H9 (cell line): ENCODE data around the gene UQCRC1. TPM values are rescaled to one million over a fixed set of nuclear protein-coding genes. Genes with fewer than 3 reads are reported as not detected.

Source experiments
- DNase-seq: peaks from one replicate; pipeline ENCODE4 v3.0.0-alpha.2; 2017
- H2AFZ ChIP-seq: one replicate; pipeline ENCODE4 v1.6.1; 2013; ENCODE audit warnings: mild to moderate bottlenecking, low read length, control low read depth, moderate library complexity
- H2AK5ac ChIP-seq: 2 replicates; pipeline ENCODE4 v1.6.1; 2013; ENCODE audit warnings: low read length, control low read depth, mixed read lengths; ENCODE audit not compliant: insufficient read length
- H2BK120ac ChIP-seq: one replicate; pipeline ENCODE4 v1.6.1; 2013; ENCODE audit warnings: low read depth, mild to moderate bottlenecking, low read length, control low read depth, inconsistent platforms; ENCODE audit not compliant: poor library complexity, severe bottlenecking
- H2BK12ac ChIP-seq: 2 replicates; pipeline ENCODE4 v1.6.1; 2013; ENCODE audit warnings: low read length, control low read depth, mixed read lengths, low read depth; ENCODE audit not compliant: insufficient read length
- H2BK15ac ChIP-seq: 2 replicates; pipeline ENCODE4 v1.6.1; 2013; ENCODE audit warnings: low read depth, low read length, control low read depth
- H2BK20ac ChIP-seq: one replicate; pipeline ENCODE4 v1.6.1; 2013; ENCODE audit warnings: low read depth, mild to moderate bottlenecking, low read length, control low read depth, inconsistent platforms; ENCODE audit not compliant: poor library complexity, severe bottlenecking
- H2BK5ac ChIP-seq: 2 replicates; pipeline ENCODE4 v1.6.1; 2013; ENCODE audit warnings: low read length, control low read depth, mixed read lengths; ENCODE audit not compliant: insufficient read length
- H3K14ac ChIP-seq: 2 replicates; pipeline ENCODE4 v1.6.1; 2013; ENCODE audit warnings: low read length, control low read depth; ENCODE audit not compliant: insufficient read depth
- H3K18ac ChIP-seq: 2 replicates; pipeline ENCODE4 v1.6.1; 2013; ENCODE audit warnings: low read depth, mild to moderate bottlenecking, mixed read lengths, low read length, control low read depth; ENCODE audit not compliant: insufficient read length
- H3K23ac ChIP-seq: 2 replicates; pipeline ENCODE4 v1.6.1; 2013; ENCODE audit warnings: low read length, control low read depth, mixed read lengths, low read depth; ENCODE audit not compliant: insufficient read length
- H3K23me2 ChIP-seq: 2 replicates; pipeline ENCODE4 v1.6.1; 2013; ENCODE audit warnings: low read depth, mild to moderate bottlenecking, mixed read lengths, low read length, control low read depth; ENCODE audit not compliant: insufficient read length, poor library complexity, severe bottlenecking
- H3K27ac ChIP-seq: 2 replicates; pipeline ENCODE4 v1.5.1; 2013; ENCODE audit warnings: low read length, control low read depth, mixed read lengths, low read depth; ENCODE audit not compliant: insufficient read length
- H3K27me3 ChIP-seq: 2 replicates; pipeline ENCODE4 v1.6.1; 2013; ENCODE audit warnings: low read length, control low read depth, inconsistent platforms; ENCODE audit not compliant: insufficient read depth
- H3K4ac ChIP-seq: 2 replicates; pipeline ENCODE4 v1.6.1; 2013; ENCODE audit warnings: low read depth, mild to moderate bottlenecking, control low read depth, inconsistent platforms, low read length, moderate library complexity
- H3K4me1 ChIP-seq: 2 replicates; pipeline ENCODE4 v1.6.1; 2013; ENCODE audit warnings: low read length, control low read depth, inconsistent platforms; ENCODE audit not compliant: insufficient read depth
- H3K4me2 ChIP-seq: 2 replicates; pipeline ENCODE4 v1.6.1; 2013; ENCODE audit warnings: low read length, control low read depth, mixed read lengths; ENCODE audit not compliant: insufficient read length, insufficient read depth
- H3K56ac ChIP-seq: 2 replicates; pipeline ENCODE4 v1.6.1; 2013; ENCODE audit warnings: low read depth, mild to moderate bottlenecking, mixed read lengths, low read length, control low read depth; ENCODE audit not compliant: insufficient read length
- H3K79me1 ChIP-seq: 2 replicates; pipeline ENCODE4 v1.6.1; 2013; ENCODE audit warnings: low read depth, mild to moderate bottlenecking, moderate library complexity, low read length, control low read depth, inconsistent platforms; ENCODE audit not compliant: insufficient read depth, poor library complexity, severe bottlenecking
- H3K79me2 ChIP-seq: 2 replicates; pipeline ENCODE4 v1.6.1; 2013; ENCODE audit warnings: low read length, control low read depth, inconsistent platforms; ENCODE audit not compliant: insufficient read depth
- H3K9ac ChIP-seq: 2 replicates; pipeline ENCODE4 v1.6.1; 2013; ENCODE audit warnings: low read length, control low read depth, mixed read lengths; ENCODE audit not compliant: insufficient read length; ENCODE audit errors: extremely low read depth
- H3K9me3 ChIP-seq: one replicate; pipeline ENCODE4 v1.6.1; 2013; ENCODE audit warnings: low read depth, low read length, inconsistent platforms; ENCODE audit not compliant: control insufficient read depth
- H3T11ph ChIP-seq: one replicate; pipeline ENCODE4 v1.6.1; 2013; ENCODE audit warnings: mild to moderate bottlenecking, low read length, control low read depth, inconsistent platforms
- H4K20me1 ChIP-seq: one replicate; pipeline ENCODE4 v1.6.1; 2013; ENCODE audit not compliant: control insufficient read depth, insufficient read length, insufficient read depth
- H4K5ac ChIP-seq: 2 replicates; pipeline ENCODE4 v1.6.1; 2013; ENCODE audit warnings: low read depth, mild to moderate bottlenecking, mixed read lengths, low read length, control low read depth; ENCODE audit not compliant: insufficient read length
- H4K8ac ChIP-seq: replicated peaks from 2 replicates; pipeline ENCODE4 v1.6.1; 2013; ENCODE audit warnings: low read length, control low read depth, mixed read lengths, low read depth; ENCODE audit not compliant: insufficient read length
- H4K91ac ChIP-seq: 2 replicates; pipeline ENCODE4 v1.6.1; 2013; ENCODE audit warnings: low read depth, mild to moderate bottlenecking, moderate library complexity, mixed read lengths, low read length, control low read depth; ENCODE audit not compliant: insufficient read length
- H3K27ac Mint-ChIP-seq, 3 experiments: 2 replicates in 2 of 3; 3 replicates in 1 of 3; pipeline ENCODE4 v1.8.0; 2020 to 2021; ENCODE audit warnings: mixed read lengths in 3 of 3, mild to moderate bottlenecking in 1 of 3, moderate library complexity in 1 of 3
- H3K27me3 Mint-ChIP-seq: 2 replicates; pipeline ENCODE4 v1.8.0; 2021; ENCODE audit warnings: low read depth, mild to moderate bottlenecking, moderate library complexity, mixed read lengths
- H3K36me3 Mint-ChIP-seq, 3 experiments: 2 replicates in 2 of 3; 3 replicates in 1 of 3; pipeline ENCODE4 v1.8.0; 2020 to 2021; ENCODE audit warnings: low read depth in 3 of 3, mixed read lengths in 3 of 3; ENCODE audit not compliant: insufficient read depth in 1 of 3
- H3K4me1 Mint-ChIP-seq, 2 experiments: 2 replicates each; pipeline ENCODE4 v1.8.0; 2020; ENCODE audit warnings: mixed read lengths in 2 of 2
- H3K4me3 Mint-ChIP-seq, 2 experiments: 2 replicates in 1 of 2; 3 replicates in 1 of 2; pipeline ENCODE4 v1.8.0; 2020 to 2021; ENCODE audit warnings: mild to moderate bottlenecking in 2 of 2, mixed read lengths in 2 of 2, moderate library complexity in 1 of 2
- H3K9me3 Mint-ChIP-seq, 2 experiments: 2 replicates in 1 of 2; 3 replicates in 1 of 2; pipeline ENCODE4 v1.8.0; 2020; ENCODE audit warnings: mild to moderate bottlenecking in 2 of 2, mixed read lengths in 2 of 2, moderate library complexity in 1 of 2
- WGBS: extraction: QIAGEN DNeasy Blood & Tissue Kit; methylation state at CpG from one replicate; pipeline ENCODE4 v1.1.7; 2013; ENCODE audit warnings: missing lambda C conversion rate, low lambda C conversion rate, mixed read lengths; ENCODE audit not compliant: insufficient read length; ENCODE audit errors: extremely low coverage; 5-methylcytosine and 5-hydroxymethylcytosine counted together
- total RNA-seq: library from RNA; stranded (reverse); gene quantifications from 2 replicates; pipeline ENCODE4 v1.2.1, GENCODE V29; 2021
- TF ChIP-seq, protein P1 (sequence below): fragments of 200-600 bp; sonication (generic); conservative IDR thresholded peaks from 3 replicates; pipeline ENCODE4 v1.8.0; 2021; ENCODE audit warnings: antibody characterized with exemption, mild to moderate bottlenecking

Gene UQCRC1
- total RNA-seq, 1 experiment from 2014 or later: 285 TPM

DNA sequence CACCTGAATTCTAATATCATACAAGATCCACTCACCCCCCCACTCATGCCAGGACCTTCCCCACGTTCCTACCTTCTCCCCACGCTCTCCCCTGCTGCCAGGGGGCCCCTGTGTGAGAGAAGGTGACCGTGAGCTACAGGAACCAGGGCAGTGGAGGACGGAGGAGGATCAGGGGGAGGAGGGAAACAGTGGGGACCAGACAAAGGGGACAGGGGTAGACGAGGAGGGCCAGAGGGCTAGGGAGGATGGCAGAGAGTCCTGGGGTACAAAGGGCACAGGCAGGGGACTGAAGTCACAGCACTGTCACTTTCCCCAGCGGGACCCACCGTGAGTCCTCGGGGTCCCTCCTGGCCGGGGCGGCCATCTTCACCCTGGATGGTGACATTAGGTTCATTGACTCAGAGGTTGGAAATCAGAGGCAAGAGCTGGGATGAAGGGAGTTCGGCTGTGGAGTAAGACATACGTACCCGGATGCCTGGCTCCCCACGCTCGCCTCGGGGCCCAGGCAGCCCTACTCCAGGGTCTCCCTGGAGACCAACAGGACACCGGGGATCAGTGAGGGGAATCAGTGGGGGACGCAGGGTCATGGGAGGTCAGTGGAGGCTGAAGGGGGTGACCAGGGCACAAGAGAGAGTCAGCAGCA is 39.5 kb downstream of the UQCRC1 start:
- H3K9me3 Mint-ChIP-seq: no peaks in the 10 kb centered on the region
- H3K23me2 ChIP-seq: no peaks in the 10 kb centered on the region
- no peak overlapping the region for H3K23ac ChIP-seq
- H3K27ac Mint-ChIP-seq: no peak overlapping the region
- H3K4me1 ChIP-seq: no peaks in the 10 kb centered on the region
- no peaks in the 10 kb centered on the region for H3K27me3 ChIP-seq
- no peak overlapping the region for H3K4ac ChIP-seq
- no peak overlapping the region for H3K56ac ChIP-seq
- H3K4me2 ChIP-seq: no peak overlapping the region
- H4K5ac ChIP-seq: no peak overlapping the region
- WGBS: no CpG with 5 or more reads among the region's 18 CpGs
- H2BK15ac ChIP-seq: no peak overlapping the region
- no peak overlapping the region for H3K4me3 Mint-ChIP-seq
- no peak overlapping the region for H2AK5ac ChIP-seq
- H3K27ac ChIP-seq: no peak overlapping the region
- H3T11ph ChIP-seq: no peak overlapping the region
- peaks cover 0 to 26% (median 0%) of the 10 kb centered on the region in 3 experiments; a peak in 4 of 7 replicates for H3K36me3 Mint-ChIP-seq
- no peak overlapping the region for H2AFZ ChIP-seq
- DNase-seq: no peak
- no peak overlapping the region for H3K9ac ChIP-seq
- H3K4me1 Mint-ChIP-seq: no peaks in the 10 kb centered on the region
- H2BK5ac ChIP-seq: no peak overlapping the region
- no peaks in the 10 kb centered on the region for H3K79me2 ChIP-seq
- H4K8ac ChIP-seq: no peak overlapping the region
- TF ChIP-seq, protein P1, sequence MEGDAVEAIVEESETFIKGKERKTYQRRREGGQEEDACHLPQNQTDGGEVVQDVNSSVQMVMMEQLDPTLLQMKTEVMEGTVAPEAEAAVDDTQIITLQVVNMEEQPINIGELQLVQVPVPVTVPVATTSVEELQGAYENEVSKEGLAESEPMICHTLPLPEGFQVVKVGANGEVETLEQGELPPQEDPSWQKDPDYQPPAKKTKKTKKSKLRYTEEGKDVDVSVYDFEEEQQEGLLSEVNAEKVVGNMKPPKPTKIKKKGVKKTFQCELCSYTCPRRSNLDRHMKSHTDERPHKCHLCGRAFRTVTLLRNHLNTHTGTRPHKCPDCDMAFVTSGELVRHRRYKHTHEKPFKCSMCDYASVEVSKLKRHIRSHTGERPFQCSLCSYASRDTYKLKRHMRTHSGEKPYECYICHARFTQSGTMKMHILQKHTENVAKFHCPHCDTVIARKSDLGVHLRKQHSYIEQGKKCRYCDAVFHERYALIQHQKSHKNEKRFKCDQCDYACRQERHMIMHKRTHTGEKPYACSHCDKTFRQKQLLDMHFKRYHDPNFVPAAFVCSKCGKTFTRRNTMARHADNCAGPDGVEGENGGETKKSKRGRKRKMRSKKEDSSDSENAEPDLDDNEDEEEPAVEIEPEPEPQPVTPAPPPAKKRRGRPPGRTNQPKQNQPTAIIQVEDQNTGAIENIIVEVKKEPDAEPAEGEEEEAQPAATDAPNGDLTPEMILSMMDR: no peak
- H3K14ac ChIP-seq: no peak overlapping the region
- no peaks in the 10 kb centered on the region for H3K9me3 ChIP-seq
- H3K79me1 ChIP-seq: no peaks in the 10 kb centered on the region
- no peak overlapping the region for H2BK20ac ChIP-seq
- H2BK12ac ChIP-seq: no peak overlapping the region
- no peaks in the 10 kb centered on the region for H3K27me3 Mint-ChIP-seq
- H4K20me1 ChIP-seq: no peaks in the 10 kb centered on the region
- no peak overlapping the region for H2BK120ac ChIP-seq
- H4K91ac ChIP-seq: no peak overlapping the region
- H3K18ac ChIP-seq: no peak overlapping the region
